NT2/D1 (cell line): ENCODE results near the gene POLR3F.

ENCODE experiments used
- YY1 ChIP-seq: IDR thresholded peaks from 2 replicates; pipeline ENCODE4 v1.6.1; 2011; ENCODE audit not compliant: insufficient read length, insufficient read depth
- ZNF274 ChIP-seq: IDR thresholded peaks from 2 replicates; pipeline ENCODE4 v1.6.1; 2011; ENCODE audit warnings: mild to moderate bottlenecking, low read depth, low read length

DNA sequence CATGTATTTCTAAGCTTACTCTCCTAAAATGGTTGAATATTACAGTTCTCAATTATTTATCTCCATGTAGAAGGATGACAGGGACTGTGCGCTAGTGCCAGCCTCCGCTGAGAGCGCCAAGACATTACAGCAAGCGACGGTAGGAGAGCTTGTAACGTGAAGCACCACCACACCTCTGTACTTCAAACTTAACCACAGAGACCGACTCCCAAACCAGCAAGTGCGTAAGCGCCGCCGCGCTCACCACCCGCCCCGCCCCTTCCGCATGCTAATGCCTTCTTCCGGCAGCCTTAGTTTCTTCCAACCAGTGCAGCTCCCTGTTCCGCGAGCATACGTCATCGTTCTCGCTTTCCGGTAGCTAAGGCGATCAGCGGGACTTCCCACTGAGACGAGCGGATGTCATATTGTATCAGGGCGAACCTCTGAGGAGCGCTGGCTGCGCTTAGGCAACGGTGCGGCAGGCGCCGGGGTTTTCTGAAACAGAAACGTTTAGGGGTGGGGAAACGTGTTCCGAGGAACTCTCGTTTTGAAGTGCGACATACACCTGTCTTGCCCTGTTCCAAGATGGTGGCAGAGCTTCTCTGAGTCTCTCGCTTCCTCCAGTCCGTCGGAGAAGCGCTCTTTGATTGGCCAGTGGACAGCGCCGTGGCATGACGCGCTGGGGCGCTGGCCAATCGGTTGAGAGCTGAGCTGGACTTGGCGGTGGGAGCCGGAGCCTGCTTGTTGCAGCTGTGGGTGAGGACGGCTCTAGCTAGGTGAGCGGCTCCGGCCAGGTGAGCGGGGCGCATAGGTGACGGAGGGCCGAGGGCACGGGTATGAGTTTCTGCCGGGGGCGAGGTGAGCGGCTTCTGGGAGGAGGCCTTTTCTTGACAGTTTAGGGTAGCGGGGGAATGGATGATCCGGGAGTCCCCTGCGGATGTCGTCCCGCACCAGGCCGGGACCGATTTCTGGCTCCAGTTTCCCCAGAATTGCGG lies 40.3 kb downstream of the POLR3F start, which contains the start of gene SEC23B:
- TF ChIP-seq ZNF274, result no peak
- TF ChIP-seq YY1, result peak; percentile 89
